Measurements from ENCODE around the gene COASY. TPM values are rescaled to one million over a fixed set of nuclear protein-coding genes. Genes with fewer than 3 reads are reported as not detected.

COASY gene
- total RNA-seq = 10 to 100 TPM; 69.8 to 70.7 TPM

GRCh38 chr17:42561897-42562387, at the start of gene COASY:
COASY (plus strand) TSS chr17:42562148; CDS start chr17:42562623, 475 bp downstream.

DNA sequence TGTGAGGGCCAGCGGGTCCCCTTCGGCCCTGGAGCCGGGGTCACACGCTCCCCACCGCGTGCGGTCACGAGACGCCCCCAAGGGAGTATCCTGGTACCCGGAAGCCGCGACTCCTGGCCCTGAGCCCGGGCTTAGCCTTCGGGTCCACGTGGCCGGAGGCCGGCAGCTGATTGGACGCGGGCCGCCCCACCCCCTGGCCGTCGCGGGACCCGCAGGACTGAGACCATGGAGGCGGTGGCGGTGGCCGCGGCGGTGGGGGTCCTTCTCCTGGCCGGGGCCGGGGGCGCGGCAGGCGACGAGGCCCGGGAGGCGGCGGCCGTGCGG, 25.9 kb upstream of the COASY start, which contains the start of gene NAGLU:
TSS of gene NAGLU (plus strand) at position 194 of the 324 bp plus-strand sequence. CDS start at position 226, 32 bp downstream.

DNA sequence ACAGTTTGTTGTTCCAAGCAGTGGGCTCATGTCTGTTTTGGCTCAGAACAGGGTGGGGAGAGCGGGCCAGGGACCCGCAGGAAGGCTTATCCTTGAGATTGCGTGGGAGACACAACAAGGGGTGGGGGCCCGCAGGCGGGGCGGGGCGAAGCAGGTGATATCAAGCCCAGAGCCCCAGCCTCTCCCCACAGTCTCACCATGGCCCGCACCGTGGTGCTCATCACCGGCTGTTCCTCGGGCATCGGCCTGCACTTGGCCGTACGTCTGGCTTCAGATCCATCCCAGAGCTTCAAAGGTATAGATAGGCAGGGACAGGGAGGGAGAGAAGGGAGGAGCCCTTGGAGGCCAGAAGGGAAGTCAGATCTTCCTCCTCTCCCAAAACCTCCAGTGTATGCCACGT, 9.2 kb upstream of the COASY start, which contains the start of gene HSD17B1:
TSS of gene HSD17B1 (plus strand) at position 188 of the 400 bp plus-strand sequence. CDS start at position 199, 11 bp downstream.

DNA sequence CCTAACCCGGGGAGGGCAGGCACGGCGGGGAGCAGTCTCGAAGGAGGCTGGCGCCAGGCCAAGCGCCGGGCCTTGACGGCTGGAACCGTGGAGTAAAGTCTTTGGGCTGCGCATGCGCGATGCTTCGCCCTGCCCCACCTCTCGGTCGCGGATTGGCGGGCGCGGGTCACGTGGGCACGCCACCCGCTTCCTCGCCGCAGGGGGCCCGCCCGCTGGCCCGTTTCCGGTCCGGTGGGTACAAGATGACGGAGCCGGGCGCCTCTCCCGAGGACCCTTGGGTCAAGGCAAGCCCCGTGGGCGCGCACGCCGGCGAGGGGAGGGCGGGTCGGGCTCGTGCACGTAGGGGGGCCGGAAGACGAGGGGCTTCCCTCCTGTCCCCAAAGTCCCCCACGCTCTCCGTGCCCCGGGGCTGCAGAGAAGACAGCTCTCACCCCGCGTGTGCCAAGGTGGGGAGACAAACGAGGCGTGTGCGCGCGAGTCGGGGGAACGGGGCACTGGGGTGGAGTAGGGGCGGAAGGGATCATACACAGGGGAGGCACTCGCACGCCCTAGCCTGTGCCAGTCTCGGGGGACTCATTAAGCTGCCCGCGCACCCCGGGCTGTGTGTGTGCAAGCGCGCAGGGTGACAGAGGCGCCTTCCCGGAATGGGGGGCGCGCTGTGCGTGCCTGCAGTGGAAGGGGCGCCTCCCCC, 5.1 kb downstream of the COASY start, which contains the start of gene MLX:
TSS of gene MLX (plus strand) at position 218 of the 691 bp plus-strand sequence. CDS start at position 243, 25 bp downstream.

DNA sequence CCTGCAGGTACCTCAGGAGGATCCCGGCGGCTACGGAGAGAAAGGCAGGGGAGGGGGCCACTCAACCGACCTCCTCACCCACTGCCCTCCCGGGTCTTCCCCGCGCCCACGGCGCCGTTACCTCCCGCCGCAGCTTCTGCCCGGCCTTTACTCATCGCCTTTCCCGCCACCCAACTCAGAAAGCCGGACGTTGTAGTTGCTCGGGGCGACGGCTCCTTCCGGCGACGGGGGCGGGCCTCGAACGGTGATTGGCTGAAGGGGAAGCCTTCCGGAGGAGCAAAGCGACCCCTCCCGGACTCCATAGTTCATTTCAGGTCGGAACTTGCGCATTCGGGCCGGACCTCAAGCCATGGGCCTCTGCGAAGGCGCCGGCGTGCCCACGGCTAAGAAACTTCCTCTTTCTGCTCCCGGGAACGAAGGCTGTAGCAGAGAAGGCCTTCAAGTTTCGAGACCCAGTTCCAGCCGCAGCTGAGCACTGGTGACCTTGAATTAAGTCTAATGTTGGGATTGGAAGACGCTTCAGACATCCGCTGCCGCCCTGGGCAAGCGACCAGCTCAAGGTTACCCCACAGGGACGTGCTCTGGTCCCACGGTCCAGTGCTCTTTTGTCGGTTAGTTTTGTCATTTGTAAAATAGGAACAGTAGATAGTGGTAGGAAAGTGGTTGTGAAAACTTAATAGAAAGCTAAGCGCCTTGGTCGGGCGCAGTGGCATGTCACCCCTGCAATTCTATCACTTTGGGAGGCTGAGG, 15.8 kb downstream of the COASY start, which contains the start of gene PSMC3IP:
TSS of gene PSMC3IP (minus strand) at position 198 of the 750 bp plus-strand sequence. CDS start at position 155, 43 bp downstream.

DNA sequence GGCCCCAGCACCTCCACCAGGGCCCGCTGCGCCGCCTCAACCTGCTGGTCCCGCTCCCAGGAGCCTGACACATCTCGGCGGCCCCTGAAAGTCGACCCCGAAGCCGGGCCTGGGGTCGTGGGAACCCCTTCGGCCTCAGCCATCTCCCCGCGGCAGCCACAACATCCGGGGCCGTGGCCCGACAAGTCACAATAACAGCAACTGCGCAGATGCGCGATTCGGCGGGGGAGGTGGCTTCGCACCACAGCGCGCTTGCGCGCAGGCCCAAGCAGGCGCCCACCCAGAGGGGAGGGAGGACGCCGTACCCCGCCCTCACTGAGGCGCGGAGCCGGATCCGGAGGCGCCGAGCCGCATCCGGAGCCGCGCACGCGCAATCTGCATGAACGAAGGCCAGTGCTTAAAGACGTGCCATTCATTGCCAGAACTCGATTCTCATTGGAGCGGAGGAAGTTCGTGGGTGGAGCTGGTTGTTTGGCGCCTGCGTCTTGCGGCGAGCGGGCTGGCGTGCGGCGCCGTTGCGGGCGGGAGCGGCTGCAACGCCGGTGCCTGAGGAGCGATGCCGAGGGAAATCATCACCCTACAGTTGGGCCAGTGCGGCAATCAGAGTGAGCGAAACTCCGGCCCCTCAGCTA, 47.4 kb downstream of the COASY start, which contains the start of the genes RETREG3 and TUBG1:
TSS of gene RETREG3 (minus strand) at position 193 of the 632 bp plus-strand sequence. CDS start at position 143, 50 bp downstream.
TSS of gene TUBG1 (plus strand) at position 502 of the 632 bp plus-strand sequence. CDS start at position 557, 55 bp downstream.

Small RNAs within 50 kb of the gene (microRNA-seq; reads per million reads assigned to microRNA genes)
- not detected for gene MIR5010 (ENCODE audit: borderline microRNAs expressed, borderline replicate concordance)

Other genes starting within 250 kb of the COASY start
- 100 to 1,000 TPM; 123 TPM for gene STAT3, start 173.7 kb upstream of the COASY start, total RNA-seq
- gene CAVIN1, start 138.9 kb upstream of the COASY start, total RNA-seq = 1 to 10 TPM; 1.4 TPM
- gene ATP6V0A1, start 103.3 kb upstream of the COASY start, total RNA-seq = 1 to 10 TPM; 6.6 to 8.0 TPM
- gene NAGLU, start 25.9 kb upstream of the COASY start, total RNA-seq = 10 to 100 TPM; 20.3 to 23.5 TPM
- gene HSD17B1, start 9.2 kb upstream of the COASY start, total RNA-seq = under 1 TPM; 0.51 to 0.73 TPM
- 10 to 100 TPM; 54.4 to 61.3 TPM for gene MLX, start 5.0 kb downstream of the COASY start, total RNA-seq
- 10 to 100 TPM; 13.6 to 14.1 TPM for gene PSMC3IP, start 15.6 kb downstream of the COASY start, total RNA-seq
- 10 to 100 TPM; 73.0 to 73.6 TPM for gene RETREG3, start 47.2 kb downstream of the COASY start, total RNA-seq
- gene TUBG1, start 47.5 kb downstream of the COASY start, total RNA-seq = 10 to 100 TPM; 37.6 to 39.0 TPM
- 1 to 10 TPM; 8.5 to 8.8 TPM for gene TUBG2, start 97.1 kb downstream of the COASY start, total RNA-seq
- gene PLEKHH3, start 114.8 kb downstream of the COASY start, total RNA-seq = 1 to 10 TPM; 1.6 TPM
- gene CCR10, start 119.7 kb downstream of the COASY start, total RNA-seq = under 1 TPM; 0.35 to 0.39 TPM
- gene CNTNAP1, start 120.4 kb downstream of the COASY start, total RNA-seq = 1 to 10 TPM; 1.5 TPM
- gene EZH1, start 182.9 kb downstream of the COASY start, total RNA-seq = 10 to 100 TPM; 56.2 to 66.4 TPM
- gene RAMP2, start 199.1 kb downstream of the COASY start, total RNA-seq = not detected
- gene VPS25, start 211.3 kb downstream of the COASY start, total RNA-seq = 10 to 100 TPM; 43.7 to 48.8 TPM
- gene WNK4, start 218.5 kb downstream of the COASY start, total RNA-seq = under 1 TPM; 0.08 to 0.26 TPM
- gene COA3, start 236.6 kb downstream of the COASY start, total RNA-seq = 10 to 100 TPM; 37.4 to 40.4 TPM
- gene CNTD1, start 236.7 kb downstream of the COASY start, total RNA-seq = under 1 TPM in 1 of 2 experiments, not detected in 1; 0.20 TPM

Data from activated naive CD4-positive, alpha-beta T cell treated with anti-CD3 and anti-CD28 coated beads, Interleukin-2, amount 10 ng/mL, durations not matched to agents 5 hours and 36 hours (primary cell).